ENCODE data around the gene PEAK3. TPM values are rescaled to one million over a fixed set of nuclear protein-coding genes. Genes with fewer than 3 reads are reported as not detected.

Gene PEAK3
- total and polyA plus RNA-seq, 2 donors (not counting 1 experiment from before 2014, with no cell fraction given) = 0.18 to 0.71 TPM

DNA sequence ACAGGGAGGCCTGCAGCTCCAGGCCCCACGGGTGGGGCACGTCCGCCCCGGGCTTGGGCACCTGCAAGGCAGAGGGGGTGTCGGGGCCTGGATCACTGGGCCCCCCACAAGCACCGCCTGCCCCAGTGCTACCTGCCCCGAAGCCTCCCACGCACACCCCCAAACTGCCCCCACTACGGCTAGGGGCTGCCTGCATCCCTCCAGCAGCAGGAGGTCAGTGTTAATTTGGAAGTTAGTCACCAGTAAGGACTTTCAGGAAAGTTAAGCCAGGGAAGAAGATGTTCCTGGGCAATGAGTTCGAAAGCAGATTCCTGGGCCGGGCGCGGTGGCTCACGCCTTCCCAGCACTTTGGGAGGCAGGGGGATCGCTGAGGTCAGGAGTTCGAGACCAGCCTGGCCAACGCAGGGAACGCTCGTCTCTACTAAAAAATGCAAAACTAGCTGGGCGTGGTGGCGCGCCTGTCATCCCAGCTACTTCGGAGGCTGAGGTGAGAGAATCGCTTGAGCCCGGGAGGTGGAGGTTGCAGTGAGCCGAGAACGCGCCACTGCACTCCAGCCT lies 5.5 kb downstream of the PEAK3 start:
- peaks cover 0 to 32% of the 10 kb centered on the region in 2 experiments for H3K36me3 ChIP-seq (replicated peaks in 1 of 2; ENCODE audit: control extremely low read depth in 1 of 2, control insufficient read depth in 1 of 2, extremely low read depth in 1 of 2, insufficient read depth in 2 of 2, low read length in 1 of 2)
- peaks cover 53% of the 10 kb centered on the region for H4K20me1 ChIP-seq (ENCODE audit: control insufficient read depth, insufficient read depth, low read length, poor library complexity, severe bottlenecking)
- H3K4me1 ChIP-seq (ENCODE audit: control insufficient read depth in 2 of 2, insufficient read depth in 2 of 2, low read length in 2 of 2) = peaks cover 39 to 59% of the 10 kb centered on the region in 2 donors
- ChIA-PET CTCF (interaction anchor here (0.7 to 7.5 kb wide), 7 partner anchors 12 to 116 kb away, joined by 3 to 66 read pairs (median 18); partner anchors contain the start of gene SF3A2), POLR2A (interaction anchor here (0.6 to 10.8 kb wide), 6 partner anchors 12 to 114 kb away, joined by 3 to 134 read pairs (median 4); partner anchors contain the start of gene JSRP1)
- Mint-ChIP-seq H3K27ac (no peak overlapping the region), H3K27me3 (no peaks in the 10 kb centered on the region), H3K9me3 (ENCODE audit: insufficient read depth) (no peaks in the 10 kb centered on the region), H3K4me1 (peaks cover 43% of the 10 kb centered on the region), H3K4me3 (no peak overlapping the region)
- H2AFZ ChIP-seq (ENCODE audit: insufficient read depth, low read depth, low read length, poor library complexity, severe bottlenecking) = no peak overlapping the region
- TF ChIP-seq, protein P1, sequence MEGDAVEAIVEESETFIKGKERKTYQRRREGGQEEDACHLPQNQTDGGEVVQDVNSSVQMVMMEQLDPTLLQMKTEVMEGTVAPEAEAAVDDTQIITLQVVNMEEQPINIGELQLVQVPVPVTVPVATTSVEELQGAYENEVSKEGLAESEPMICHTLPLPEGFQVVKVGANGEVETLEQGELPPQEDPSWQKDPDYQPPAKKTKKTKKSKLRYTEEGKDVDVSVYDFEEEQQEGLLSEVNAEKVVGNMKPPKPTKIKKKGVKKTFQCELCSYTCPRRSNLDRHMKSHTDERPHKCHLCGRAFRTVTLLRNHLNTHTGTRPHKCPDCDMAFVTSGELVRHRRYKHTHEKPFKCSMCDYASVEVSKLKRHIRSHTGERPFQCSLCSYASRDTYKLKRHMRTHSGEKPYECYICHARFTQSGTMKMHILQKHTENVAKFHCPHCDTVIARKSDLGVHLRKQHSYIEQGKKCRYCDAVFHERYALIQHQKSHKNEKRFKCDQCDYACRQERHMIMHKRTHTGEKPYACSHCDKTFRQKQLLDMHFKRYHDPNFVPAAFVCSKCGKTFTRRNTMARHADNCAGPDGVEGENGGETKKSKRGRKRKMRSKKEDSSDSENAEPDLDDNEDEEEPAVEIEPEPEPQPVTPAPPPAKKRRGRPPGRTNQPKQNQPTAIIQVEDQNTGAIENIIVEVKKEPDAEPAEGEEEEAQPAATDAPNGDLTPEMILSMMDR (IDR thresholded peaks at IDR 0.05) = no peak
- TF ChIP-seq EZH2 (IDR thresholded peaks at IDR 0.05; ENCODE audit: borderline replicate concordance, insufficient read depth, low read depth, low read length, poor library complexity, severe bottlenecking) = no peak
- H3K27ac ChIP-seq (ENCODE audit: low read length in 2 of 2) = no peak overlapping the region
- intact Hi-C loops (cut with micrococcal nuclease) = loop anchor here (5.0 to 10.0 kb wide), 2 partner anchors 41 to 198 kb away; partner anchors contain the start of gene GADD45B
- no peak overlapping the region for H3K4me3 ChIP-seq (ENCODE audit: control extremely low read depth in 1 of 5, extremely low read depth in 1 of 5, insufficient read depth in 1 of 5, low read depth in 2 of 5, low read length in 4 of 5)
- ATAC-seq (ENCODE audit: low read depth) (no peak), DNase-seq (no peak)
- H3K9me3 ChIP-seq (ENCODE audit: control extremely low read depth in 1 of 3, control insufficient read depth in 2 of 3, insufficient read depth in 1 of 3, low read length in 2 of 3) = no peaks in the 10 kb centered on the region
- H3K79me2 ChIP-seq (ENCODE audit: control insufficient read depth, insufficient read depth, low read length) = peaks cover 79% of the 10 kb centered on the region
- 98% methylated on average over 22 of the region's 28 CpGs for WGBS (ENCODE audit: insufficient coverage)
- no peak overlapping the region for H3K4me2 ChIP-seq (replicated peaks; ENCODE audit: low read depth, low read length, poor library complexity, severe bottlenecking)
- H3K27me3 ChIP-seq (replicated peaks in 1 of 4; ENCODE audit: control extremely low read depth in 1 of 4, control insufficient read depth in 3 of 4, insufficient read depth in 4 of 4, low read length in 3 of 4) = no peaks in the 10 kb centered on the region
- H3K9ac ChIP-seq (ENCODE audit: low read length) = no peak overlapping the region

Measured in B cell (primary cell).